Activated CD4-positive, alpha-beta T cell treated with anti-CD3 and anti-CD28 coated beads, Interleukin-2, amount 50 U/mL, for 1 hour (primary cell): ENCODE measurements around the gene COL2A1.

Source experiments
- DNase-seq: peaks from one replicate; pipeline ENCODE4 v3.0.0-alpha.2; 2020

The COL2A1 gene

DNA sequence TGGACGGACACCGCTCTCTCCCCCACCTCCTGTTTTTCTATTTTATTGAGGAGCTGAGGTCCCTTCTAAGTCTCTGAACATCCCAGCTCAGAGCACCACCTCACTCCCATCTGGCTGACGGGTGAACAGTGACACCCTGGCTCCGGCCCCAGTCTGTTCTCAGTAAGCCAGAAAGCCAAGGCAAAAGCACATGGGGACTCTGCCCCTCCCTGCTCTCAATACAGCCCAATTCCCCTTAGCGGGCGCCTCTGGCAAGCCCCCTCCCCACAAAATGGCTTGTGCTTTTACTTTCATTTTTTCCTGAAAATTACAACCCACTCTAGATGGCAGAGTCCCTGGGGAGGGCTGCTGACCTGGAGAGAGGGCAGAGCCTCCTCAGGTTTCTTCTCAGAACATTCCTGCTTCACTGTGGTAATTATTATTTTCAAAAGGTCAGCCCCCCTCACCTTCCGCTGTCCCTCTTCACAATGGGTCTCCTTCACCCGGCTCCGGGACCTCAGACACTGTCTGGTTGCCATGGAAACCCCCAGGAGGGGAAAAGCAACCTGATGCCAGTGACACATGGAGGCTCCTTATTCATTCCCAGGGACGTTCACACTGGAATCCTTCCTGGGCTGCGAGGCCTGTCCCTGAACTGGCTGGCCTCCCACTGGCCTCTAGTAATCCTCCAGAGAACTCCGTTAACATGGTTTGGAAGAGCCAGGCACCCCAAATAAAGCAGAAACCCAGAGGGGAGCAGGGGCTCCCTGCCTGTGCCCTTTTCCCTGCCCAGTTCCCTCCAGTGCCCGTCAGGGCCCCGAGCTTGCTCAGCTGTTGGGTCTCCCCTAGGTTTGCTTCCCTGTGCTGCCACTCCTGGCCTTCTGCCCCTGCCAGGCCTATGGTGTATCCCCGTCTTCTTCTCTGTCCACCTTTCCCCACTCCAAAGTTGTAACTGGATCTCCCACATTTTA is 15.9 kb downstream of the COL2A1 start:
- DNase-seq: no peak

DNA sequence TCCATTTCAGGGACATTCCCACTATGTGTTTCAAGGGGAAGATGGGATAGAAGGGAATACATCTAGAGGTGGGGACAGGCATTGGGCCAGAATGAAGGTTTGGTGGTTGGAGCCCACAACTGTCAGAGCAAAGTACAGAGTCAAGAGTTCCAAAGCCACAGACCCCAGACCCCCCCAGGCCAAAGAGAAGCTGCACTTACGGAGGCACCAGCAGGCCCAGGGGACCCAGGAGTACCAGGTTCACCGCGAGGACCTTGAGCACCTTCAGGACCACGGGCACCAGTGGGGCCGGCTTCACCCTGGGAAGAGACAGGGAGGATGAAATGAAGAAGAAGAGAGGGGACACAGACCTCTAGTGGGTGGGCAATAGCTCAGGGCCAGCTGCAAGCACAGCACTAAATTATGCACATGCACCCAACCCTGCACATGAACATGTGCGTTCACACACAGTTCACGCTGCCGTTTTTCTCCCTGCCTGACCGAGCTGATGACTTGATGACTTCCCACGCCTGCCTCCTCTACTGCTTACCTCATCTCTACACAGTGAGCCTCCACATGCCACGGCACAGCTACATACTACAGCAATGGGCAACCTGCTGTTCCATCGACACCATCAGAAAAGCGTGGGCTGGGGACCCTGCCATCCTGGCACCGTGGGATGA is 16.7 kb downstream of the COL2A1 start:
- no peak for DNase-seq

DNA sequence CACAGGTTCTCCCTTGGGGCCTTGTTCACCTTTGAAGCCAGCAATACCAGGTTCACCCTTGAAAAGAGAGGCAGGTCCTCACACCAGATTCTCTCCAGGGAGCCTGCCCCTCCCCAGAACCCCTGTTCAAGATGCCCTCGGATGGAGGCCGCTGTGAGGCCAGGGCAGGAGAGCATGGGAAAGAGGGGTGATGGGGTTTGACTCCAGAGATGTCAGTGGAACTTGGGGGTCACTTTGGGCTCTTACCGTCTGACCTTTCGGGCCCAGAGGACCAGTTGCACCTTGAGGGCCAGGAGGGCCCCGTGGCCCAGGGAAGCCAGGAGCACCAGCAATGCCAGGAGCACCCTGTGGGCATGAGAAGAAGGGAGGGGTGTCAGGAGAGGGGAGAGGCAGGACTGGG is 17.4 kb downstream of the COL2A1 start:
- DNase-seq: no peak

DNA sequence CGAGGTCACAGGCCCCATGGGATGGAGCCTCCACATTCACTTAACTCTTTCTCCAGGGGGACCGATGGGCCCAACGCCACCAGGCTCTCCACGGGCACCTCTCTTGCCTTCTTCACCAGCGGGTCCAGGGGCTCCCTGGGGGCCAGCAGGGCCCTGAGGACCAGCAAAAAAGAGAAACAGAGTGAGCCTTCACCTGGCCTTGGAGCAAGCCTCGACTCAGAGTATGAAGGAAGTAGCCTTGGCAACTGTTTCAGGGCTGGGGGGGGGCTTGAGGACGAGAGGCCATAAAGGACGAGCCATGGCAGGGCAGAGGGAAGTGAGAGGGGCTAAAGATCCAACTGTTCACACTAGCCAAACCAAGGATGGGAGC is 18.0 kb downstream of the COL2A1 start:
- no peak for DNase-seq

DNA sequence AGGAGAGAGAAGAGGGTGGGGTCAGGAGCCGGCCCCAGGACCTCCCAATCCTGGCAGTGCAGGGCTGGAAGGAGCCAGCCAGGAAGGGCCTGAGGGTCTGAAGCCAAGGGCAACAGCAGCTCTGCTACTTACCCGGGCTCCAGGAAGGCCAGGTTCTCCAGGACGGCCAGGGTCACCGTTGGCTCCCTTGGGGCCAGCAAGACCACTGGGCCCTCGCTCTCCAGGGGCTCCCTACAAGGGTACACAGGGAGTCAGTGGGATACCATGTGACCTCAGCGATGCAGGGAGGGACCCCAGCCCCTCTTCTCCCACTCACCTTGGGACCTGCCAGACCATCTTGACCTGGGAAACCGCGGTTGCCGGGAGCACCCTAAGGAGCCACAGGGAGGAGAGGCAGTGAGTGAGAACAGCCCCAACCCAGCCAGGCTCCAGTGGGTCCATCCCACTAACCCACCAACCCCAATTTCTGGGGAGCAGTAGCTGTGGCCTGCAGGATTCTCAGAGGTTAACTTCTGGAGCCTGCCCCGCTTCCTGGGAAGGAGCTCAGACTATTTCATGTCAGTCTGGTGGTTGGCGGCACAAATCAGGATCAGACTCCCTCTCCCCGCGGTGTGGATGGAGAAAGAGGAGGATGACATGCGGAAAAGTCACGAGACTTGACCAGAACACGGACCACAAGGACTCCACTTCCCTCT is 18.5 kb downstream of the COL2A1 start:
- DNase-seq: no peak

DNA sequence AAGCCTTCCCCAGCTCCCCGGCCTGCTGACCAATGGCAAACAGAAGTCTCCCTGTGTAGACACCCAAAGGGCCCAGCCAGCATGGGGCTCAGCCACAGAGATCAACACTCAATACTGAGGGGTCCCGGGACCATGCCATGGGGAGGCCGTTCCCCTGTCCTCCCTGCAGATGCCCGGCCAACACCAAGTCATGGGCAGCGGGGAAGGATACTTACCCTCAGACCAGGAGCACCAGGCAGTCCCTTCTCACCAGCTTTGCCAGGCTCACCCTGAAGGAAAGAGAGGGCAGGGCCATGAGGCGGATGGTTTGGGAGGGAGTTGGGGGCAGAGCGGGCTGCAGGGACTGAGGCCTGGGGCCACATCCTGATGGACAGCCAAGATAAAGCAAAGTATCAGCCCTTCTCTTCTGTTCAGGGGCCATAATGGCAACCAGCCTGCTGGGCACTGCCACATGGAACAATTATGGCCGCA is 19.9 kb downstream of the COL2A1 start:
- DNase-seq: no peak

DNA sequence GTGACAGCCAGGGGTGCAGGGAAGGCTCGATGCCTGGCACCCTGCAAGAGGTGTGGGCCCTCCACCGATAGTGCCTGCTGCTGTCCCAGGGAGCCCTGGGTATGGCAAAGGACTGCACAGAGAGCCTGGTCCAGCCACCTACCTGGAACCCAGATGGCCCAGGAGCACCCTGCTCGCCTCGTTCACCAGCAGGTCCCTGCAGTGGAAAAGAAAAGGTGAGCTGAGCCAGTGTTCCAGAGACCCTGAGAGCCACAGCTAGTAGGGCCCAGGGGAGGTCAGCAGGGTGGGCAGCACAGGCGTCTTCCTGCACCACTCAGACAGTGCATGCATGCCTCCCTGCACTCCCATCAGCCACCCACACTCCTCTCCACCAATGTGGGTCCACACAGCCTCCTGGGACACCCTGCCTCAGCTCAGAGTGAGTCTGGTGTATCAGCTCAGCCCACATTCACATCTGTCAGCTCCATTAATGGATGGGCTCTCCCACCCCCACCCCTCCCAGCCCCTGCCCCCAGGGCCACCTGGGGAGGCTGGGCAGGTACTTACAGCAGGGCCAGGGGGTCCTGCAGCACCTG is 20.6 kb downstream of the COL2A1 start:
- no peak for DNase-seq

DNA sequence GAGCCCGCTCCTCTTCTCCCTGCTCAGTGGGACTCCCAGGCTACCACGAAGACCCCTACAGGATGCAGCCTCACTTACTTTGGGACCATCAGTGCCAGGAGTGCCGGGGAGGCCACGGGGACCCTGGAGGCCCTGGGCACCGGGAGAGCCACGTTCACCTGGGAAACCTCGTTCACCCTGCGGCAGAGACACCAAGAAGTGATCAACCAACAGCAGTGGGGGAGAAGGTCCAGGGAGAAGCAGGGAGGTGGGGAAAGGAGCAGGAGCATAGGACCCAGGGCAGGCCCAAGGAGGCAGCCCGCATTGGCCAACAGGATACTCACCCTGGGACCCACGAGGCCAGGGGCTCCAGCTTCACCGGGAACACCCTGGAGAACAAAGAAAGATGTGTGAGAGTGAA is 21.5 kb downstream of the COL2A1 start:
- DNase-seq: no peak

DNA sequence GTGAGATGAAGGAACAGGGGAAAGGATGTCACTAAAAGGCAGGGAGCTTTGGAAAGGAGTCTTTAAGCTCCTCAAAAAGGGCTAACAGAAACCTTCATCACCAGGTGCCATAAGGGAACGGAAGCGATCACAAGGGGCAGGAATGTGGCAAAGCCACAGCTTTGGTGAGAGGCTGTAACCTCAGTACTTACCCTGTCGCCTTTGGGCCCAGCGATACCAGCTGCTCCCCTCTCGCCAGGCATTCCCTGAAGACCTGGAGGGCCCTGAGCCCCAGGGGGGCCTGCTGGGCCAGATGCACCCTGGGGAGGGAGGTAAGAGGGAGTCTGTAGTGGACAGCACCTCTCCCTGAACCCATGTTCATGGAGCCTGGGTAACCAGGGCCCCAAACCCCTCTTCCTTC is 22.0 kb downstream of the COL2A1 start:
- DNase-seq: no peak

DNA sequence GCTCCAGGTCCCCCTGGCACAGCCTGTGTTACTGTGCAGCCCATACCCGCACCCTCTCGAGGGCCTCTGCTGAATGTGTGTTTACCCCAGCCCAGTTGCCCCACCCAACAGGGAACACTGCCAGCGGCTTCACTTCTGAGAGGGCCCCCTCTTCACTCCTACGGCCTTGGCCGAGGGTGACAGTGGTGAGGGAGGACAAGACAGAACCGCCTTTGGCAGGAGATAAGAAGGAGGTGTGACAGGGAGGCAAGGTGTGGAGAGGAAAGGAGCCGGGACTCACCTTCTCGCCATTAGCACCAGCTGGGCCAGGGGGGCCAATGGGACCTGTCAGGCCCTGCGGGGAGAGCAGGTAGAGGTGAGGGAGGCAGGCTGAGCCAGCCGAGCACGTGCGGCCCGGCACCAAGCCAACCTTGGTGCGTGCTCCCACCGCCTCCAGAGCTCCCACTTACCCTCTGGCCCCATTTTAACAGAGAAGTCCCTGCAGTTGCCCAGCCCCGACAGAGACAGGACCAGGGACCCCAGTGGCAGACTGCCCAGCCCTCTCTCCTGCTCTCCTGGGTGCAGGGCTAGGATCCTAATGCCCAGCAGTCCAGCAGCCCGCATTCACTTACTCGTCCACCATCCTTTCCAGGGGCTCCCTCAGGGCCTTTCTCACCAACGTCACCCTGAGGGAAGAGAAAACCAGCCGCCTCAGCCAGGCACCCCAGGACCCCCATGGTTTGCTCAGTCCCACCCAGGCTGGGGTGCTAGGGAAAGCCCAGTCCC is 22.6 kb downstream of the COL2A1 start:
- no peak for DNase-seq

DNA sequence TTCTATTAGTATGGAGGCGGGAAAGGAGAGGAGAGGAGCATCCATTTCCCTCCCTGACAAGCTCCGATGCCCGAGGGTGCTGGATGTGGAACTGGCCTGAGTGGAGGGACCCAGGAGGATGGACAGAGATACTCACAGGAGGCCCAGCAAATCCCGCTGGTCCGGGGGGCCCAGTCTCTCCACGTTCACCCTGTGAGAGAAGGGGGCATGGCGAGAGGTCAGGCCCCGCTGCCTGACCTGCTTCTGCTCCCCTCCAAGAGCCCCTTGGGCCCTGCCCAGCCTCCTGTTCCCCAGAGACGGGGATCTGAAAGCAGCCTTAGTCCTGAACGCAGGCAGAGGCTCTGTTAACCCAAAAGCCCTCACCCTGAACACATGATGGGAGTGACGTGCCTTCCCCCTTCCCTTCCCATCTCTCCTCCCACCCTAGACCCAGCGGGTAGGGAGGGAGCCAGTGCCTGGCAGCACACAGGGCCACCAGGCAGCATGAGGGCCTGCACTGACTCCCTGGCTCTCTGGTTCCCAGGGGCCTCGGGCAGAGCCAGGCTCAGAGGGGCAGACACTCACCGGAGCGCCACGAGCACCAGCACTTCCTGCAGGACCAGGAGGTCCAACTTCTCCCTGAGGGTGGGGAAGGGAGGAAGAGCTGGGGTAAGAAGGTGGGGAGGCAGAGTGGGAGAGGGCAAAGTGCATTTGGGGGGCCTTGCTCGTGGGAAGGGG is 23.3 kb downstream of the COL2A1 start:
- DNase-seq: no peak

DNA sequence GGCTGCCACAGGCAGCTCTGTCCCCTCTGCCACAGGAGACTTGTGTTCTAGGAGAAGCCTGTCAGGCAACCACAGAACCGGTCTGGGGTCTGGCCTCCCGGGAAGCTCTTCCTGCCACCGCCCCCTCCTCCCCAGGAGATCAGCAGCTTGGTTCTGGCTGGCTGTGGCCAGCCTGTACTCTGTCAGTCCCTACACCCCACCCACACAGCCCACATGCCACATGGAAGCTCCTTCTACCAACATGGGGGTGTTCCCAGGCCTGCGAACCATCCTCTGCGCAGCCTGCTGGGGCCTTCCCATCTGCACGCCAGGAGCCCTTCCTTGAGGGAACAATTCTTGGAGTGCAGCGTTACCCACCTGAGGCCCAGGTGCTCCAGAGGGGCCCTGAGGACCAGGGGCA is 24.1 kb downstream of the COL2A1 start:
- no peak for DNase-seq

DNA sequence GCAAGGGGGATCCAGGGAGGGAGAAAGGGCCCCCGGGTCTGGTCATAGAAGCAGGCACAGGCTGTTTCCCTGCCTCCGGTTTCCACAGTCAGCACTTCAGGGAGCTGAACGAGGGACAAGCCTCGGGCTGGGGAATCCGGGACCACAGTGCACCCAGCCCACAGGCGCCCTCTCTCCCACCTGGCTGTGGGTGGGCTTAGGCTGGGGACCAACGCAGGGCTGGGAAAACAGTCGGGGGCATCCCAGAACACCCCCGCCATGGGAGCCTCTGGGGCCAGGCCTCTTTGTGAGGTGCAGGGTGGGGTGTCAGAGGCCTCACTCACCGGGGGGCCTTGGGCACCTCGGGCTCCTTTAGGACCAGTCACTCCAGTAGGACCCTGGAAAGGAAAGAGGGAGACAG is 24.6 kb downstream of the COL2A1 start:
- DNase-seq: no peak

DNA sequence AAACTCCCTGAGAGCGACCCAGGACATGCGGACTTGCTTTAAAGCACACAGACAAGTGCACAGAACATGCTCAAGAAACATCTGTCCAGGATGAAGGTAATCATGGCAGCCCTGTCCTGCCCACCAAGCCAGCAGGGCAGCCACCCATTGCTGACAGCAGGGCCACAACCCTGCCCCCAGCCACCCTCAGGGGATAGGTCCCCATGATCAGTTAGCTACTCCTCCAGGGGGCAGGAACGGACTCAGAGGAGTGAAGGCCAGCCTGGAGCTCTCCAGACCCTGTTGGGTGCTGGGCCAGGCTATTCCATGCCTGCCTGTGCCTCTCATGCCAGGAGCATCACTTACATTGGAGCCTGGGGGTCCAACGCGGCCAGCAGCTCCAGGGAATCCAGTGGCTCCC is 25.1 kb downstream of the COL2A1 start:
- no peak for DNase-seq

DNA sequence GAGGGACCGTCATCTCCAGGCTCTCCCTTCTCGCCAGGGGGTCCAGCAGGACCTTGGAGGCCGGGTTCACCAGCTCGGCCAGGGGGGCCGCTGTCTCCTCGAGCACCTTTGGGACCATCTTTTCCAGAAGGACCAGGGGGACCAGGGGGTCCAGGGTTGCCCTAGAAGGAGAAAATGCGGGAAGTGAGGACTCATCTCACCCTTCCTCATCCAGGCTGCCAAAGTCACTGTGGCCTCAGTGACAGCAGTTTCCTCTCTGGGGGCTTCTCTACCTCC is 25.7 kb downstream of the COL2A1 start:
- no peak for DNase-seq

DNA sequence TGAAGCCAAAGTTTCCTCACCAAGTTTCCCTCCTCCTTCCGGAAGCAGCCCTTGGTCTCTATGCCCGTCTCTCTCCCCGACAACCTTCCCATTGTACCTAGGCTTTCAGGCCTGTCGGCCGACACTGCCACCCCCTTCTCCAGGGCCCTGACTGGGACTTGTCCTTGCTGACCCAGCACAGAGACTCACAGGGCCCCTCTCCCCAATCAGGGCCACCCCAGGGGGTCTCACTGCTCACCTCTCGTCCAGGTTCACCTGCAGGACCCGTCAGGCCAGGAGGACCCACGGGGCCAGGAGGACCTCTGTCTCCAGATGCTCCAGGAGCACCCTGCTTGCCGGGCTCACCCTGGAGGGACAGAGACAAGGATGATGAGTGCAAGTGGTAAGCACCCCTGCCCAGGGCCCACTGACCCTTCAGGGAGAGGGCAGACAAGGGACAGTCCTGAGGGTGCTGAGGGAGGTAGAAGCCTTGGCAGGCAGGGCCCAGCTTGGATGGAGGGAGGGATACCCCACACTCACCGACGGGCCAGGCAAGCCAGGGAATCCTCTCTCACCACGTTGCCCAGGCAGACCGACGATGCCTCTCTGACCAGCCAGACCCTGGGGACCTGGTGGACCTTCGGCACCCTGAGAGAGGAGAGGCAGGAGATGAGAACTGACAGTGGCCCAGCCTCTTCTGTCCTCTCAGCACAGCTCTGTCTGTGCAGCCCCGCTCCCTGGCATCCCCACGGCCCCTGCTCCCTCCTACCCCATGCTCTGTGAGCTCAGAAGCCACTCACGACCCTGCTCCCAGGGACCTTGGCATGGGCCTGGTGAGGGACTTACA is 26.3 kb downstream of the COL2A1 start:
- DNase-seq: no peak

DNA sequence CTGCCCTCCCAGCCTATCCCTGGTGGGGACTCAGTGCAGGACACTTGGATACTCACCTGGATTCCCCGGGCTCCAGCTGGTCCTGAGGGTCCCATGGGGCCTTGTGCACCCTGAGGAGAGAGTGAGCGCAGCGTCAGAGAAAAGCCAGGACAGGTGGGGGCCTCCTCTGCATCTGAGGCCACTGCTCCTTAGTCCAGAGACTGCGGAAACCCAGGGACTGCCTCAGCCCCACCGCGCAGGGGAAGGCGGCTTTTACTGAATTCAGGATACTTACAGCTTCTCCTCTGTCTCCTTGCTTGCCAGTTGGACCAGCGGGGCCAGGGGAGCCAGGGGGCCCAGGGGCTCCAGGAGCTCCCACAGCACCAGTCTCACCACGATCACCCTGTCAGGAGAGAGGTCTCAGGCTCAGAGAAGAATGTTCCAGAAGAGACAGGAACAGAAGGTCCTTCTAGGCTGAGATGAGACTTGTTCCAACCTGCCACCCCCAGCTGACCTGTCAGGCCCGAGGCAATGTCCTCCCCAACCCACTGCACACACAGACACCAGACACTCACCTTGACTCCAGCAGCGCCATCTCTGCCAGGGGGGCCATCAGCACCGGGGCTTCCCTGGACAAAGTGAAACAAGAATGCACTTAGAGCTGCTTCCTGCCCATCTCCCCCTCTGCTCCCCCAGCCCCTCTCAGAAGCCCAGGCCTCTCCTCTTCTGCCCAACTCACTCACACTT is 27.1 kb downstream of the COL2A1 start:
- DNase-seq: no peak

DNA sequence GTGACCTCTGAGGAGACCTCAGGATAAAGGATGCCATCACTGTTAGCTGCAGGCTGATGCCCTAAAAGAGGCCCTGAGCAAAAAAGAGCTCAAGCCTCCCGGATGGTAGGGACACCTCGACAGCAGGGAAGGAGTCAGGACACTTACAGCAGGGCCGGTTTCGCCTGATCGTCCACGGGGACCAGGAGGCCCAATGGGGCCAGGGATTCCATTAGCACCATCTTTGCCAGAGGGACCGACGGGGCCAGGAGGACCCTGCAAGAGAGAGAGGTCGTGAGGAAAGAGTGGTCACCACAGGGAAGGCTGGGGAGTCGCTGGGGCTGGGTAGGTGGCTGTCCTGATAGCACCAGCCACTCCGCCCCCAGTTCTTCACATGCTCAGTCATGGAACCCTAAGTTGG is 28.5 kb downstream of the COL2A1 start:
- no peak for DNase-seq

DNA sequence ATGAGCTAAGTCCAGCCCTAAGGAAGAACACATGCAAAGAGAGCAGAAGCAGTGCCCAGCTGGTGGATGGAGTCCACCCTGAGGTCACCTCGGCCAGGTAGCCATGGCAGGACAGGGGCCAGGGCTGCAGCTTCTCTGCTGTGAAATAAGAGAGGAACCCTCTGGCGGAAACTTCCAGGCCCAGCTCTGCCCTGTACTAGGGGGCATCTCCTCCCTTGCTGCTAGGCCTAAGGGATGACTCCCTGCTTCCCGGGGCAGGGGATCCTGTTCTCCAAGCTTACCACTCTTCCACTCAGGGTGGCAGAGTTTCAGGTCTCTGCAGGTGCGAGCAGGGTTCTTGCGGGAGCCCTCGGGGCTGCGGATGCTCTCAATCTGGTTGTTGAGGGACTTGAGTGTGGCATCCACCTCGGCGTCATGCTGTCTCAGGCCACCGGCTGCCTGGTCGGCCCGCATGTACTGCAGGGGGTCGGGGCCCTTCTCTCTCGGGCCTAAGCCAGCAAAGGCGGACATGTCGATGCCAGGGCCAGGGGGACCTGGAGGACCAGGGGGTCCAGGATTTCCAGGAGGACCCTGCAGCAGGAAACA is 29.1 kb downstream of the COL2A1 start:
- no peak for DNase-seq

DNA sequence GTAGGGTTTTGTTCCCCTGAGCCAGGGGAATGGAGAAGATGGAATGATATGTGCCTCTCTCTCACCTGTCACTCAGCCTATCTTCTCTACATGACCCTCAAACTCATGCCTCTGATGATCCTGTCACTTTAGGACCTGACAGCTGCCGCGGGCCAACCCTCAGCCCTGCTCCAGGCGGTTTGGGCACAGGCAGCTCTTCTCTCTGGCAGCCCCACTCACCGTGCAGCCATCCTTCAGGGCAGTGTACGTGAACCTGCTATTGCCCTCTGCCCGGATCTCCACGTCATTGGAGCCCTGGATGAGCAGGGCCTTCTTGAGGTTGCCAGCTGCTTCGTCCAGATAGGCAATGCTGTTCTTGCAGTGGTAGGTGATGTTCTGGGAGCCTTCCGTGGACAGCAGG is 30.4 kb downstream of the COL2A1 start:
- DNase-seq: no peak
